GM11168 (cell line): ENCODE results near the gene NANS.

ENCODE experiments used
- in situ Hi-C: fragments of 300-500 bp; cut with MboI; formaldehyde crosslinking; loops from one replicate; pipeline ENCODE4 v1.12.0; 2022; ENCODE audit warnings: low sequenced_read_pairs; ENCODE audit not compliant: unreplicated experiment

NANS gene

GRCh38 chr9:98037357-98037756 lies 19.2 kb upstream of the NANS start:
- in situ Hi-C loops: no loop called here

- in situ Hi-C loops: no loop called here
These were observed 17.6 kb upstream of the NANS start for GRCh38 chr9:98038958-98039357.

GRCh38 chr9:98039607-98040017 lies 16.9 kb upstream of the NANS start:
- in situ Hi-C loops: no loop called here

GRCh38 chr9:98040212-98040611 lies 16.3 kb upstream of the NANS start:
- in situ Hi-C loops: no loop called here

GRCh38 chr9:98043915-98044314 lies 12.6 kb upstream of the NANS start:
- in situ Hi-C loops: no loop called here

GRCh38 chr9:98045234-98046179 lies 11.0 kb upstream of the NANS start:
- in situ Hi-C loops: no loop called here

- in situ Hi-C loops: no loop called here
These were observed 10.4 kb upstream of the NANS start for GRCh38 chr9:98046180-98046543.

- in situ Hi-C loops: no loop called here
These were observed 9.5 kb upstream of the NANS start for GRCh38 chr9:98047002-98047401.

GRCh38 chr9:98049288-98050072 lies 7.1 kb upstream of the NANS start:
- in situ Hi-C loops: no loop called here

GRCh38 chr9:98050351-98050750 lies 6.2 kb upstream of the NANS start:
- in situ Hi-C loops: no loop called here

- in situ Hi-C loops: no loop called here
These were observed 2.1 kb upstream of the NANS start for GRCh38 chr9:98054376-98054951.

GRCh38 chr9:98057138-98057799 lies 737 bp downstream of the NANS start:
- in situ Hi-C loops: no loop called here

- in situ Hi-C loops: no loop called here
These were observed 5.6 kb downstream of the NANS start for GRCh38 chr9:98062161-98062560.

- in situ Hi-C loops: no loop called here
These were observed 8.3 kb downstream of the NANS start for GRCh38 chr9:98064623-98065392.

- in situ Hi-C loops: no loop called here
These were observed 9.7 kb downstream of the NANS start for GRCh38 chr9:98066235-98066634.

- in situ Hi-C loops: no loop called here
These were observed 10.7 kb downstream of the NANS start for GRCh38 chr9:98067184-98067583.

- in situ Hi-C loops: no loop called here
These were observed 13.0 kb downstream of the NANS start for GRCh38 chr9:98069551-98069950.

GRCh38 chr9:98070704-98071103 lies 14.2 kb downstream of the NANS start:
- in situ Hi-C loops: loop anchor here (10.0 kb wide), 1 partner anchor 194 kb away; no protein-coding TSS in a partner anchor

- in situ Hi-C loops: loop anchor here (10.0 kb wide), 1 partner anchor 193 kb away; no protein-coding TSS in a partner anchor
These were observed 15.2 kb downstream of the NANS start for GRCh38 chr9:98071737-98072136.
